GM19193 (cell line): ENCODE measurements around the gene SLC13A1.

ENCODE experiments used
- POLR2A ChIP-seq: IDR thresholded peaks from 4 replicates; pipeline ENCODE4 v1.6.1; 2011; ENCODE audit not compliant: insufficient read depth, insufficient read length; ENCODE audit errors: extremely low read depth

Gene SLC13A1

DNA sequence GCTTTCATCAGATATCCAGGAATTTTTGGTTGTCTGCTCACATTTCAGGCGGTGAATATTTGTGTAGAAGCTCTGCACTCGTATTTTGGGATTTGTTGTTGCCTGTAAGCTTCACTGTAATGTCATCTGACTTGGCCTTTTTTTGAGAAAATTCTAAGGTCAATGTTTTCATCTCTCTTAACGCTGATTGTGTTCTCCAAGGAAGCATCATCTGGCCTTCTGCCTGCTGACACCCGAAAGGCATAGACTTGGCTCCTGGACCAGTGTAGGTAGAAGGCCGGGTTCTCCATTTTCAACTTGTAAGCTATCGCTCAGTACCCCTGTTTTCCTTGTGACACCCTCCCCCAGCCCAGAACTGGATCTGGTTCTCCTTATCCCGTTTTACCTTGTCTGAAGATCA, 44.2 kb downstream of the SLC13A1 start:
- TF ChIP-seq POLR2A: no peak

DNA sequence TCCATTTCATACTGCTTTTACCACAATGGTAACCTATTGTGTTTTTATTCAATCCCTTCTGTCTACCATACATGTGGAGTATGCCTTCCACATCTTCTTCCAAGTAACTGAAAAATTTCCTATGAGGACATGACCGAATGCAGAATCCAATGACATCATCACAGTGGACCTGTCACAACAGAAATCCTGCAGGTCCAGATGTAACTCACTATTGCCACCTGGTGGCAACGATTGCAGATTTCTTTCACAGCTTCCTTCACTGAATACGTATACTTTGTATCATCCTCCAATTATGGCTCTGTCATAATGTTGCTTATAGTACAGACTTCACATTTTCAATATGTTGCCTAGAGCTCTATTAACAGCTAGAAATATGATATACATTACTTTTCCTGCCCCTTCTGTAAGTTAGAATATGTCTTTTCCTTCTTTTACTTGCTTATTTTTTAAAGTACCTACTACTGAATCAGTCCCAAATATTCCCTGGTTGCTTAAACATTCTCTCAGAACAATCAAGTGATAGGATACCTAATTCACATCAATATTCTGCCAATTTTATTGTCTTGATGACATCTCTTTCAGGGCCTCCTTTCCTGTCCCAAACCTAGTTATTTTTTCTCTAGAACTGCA, 45.4 kb downstream of the SLC13A1 start:
- no peak for TF ChIP-seq POLR2A

DNA sequence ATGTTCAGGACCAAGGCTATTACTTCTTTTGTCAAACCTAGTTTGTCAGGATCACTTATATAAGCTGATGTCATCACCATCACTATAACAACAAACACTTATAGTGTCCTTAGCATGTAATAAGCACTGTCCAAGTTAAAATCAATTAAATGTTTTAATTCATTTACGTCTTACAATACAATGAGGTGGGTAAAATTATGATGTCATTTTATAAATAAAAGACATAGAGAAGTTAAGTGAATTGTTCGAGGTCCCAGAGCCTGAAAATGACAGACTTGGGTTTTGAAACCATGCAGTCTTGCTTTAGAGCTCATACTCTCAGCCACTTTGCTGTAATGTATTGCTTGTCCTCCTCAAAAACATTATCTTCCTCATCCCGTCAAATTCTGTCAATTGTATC, 48.3 kb downstream of the SLC13A1 start:
- no peak for TF ChIP-seq POLR2A

DNA sequence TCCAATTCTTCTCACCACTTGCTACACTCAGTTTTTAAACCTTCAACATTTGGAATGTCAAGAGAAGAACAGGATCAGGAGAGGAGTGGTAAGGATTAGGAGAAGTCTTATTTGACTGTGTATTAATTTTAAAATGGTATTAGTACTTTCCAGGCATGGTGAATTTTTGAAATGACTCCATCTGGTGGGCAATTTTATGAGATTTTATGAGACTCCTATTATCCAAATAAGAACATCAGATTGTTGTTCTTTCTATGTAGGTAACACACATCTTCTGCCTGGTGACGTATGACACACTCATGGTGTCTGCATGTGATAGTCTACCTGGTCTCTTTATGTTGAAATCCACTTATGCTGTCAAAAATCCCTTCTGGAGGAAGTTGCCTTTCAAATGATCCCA, 51.0 kb downstream of the SLC13A1 start:
- TF ChIP-seq POLR2A: no peak

DNA sequence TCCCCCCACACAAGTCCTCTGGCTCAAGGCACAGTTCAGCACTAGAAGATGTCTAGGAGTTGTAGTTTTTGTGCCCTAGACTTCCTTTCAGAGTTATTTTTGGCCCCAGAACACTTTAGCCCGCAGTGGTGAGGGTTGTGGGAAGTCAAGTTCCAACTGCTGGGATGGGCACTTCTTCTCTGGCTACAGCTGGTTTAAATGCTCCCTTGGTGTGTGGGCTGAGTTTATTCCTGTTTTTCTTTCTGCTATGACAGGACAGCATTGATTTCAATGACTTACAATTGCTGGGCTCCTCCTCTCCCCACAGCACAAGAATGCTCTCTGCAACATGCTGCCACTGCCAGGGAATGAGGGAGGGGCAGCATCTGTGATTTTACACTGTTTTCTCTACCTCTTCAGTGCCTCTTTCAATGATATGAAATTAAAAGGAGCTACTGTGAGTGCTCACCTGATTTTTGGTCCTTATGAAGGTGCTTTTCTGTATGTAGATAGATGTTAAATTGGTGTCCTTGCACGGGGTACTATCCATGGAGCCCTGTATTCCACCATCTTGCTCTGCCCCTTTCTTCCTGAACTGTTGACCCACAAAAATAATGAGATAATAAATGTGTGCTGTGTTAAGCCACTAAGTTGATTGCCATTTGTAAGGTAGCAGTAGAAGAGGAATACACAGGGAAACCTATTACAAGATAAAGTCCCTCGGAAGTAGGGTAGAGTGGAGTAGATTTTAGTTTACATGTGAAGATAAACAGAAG, 56.3 kb downstream of the SLC13A1 start:
- no peak for TF ChIP-seq POLR2A

DNA sequence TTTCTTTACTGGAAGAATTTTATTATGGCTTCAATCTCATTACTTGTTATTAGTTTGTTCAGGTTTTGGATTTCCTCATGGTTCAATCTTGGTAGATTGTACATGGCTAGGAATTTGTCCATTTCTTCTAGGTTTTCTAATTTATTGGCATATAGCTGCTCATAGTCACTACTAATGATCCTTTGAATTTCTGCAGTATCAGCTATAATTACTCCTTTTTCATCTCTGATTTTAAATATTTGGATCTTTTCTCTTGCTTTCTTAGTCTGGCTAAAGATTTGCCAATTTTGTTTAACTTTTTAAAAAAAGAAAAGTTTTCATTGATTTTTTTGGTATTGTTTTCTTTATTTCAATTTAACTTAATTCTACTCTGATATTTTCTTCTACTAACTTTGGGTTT, 59.2 kb downstream of the SLC13A1 start:
- TF ChIP-seq POLR2A: no peak

DNA sequence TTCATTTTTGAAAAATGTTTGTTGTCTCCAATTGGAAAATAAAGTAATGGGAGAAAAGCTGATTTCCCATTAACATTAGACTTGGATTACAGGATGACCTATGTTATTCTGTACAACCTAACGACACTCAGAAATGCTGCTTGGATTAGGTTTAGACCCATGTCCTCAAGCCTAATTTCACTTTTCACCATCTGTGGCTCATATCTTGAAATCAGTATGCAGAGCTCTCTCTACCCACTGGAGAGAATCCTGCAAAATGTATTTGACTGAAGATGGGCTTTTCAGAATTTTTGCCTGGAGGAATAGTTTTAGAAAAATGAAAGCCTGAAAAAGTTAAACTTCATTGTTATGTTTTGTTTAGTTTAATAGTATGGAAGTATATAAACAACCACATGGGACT, 63.8 kb downstream of the SLC13A1 start:
- TF ChIP-seq POLR2A: no peak

DNA sequence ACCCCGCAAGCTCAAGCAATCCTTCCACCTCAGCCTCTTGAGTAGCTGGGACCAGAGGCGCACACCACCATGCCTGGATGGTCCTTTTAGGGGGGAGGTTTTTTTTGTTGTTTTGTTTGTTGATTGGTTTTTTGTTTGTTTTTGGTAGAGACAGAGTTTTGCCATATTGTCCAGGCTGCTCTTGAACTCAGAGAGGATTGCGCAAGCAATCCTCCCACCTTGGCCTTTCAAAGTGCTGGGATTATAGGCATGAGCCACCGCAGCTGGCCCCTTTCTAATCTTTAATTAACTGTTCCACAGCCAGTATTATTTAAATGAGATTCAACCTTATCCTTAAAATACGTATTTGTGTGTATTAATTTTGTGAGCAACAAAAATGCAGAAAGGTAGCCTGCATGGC, 65.8 kb downstream of the SLC13A1 start:
- TF ChIP-seq POLR2A: no peak

DNA sequence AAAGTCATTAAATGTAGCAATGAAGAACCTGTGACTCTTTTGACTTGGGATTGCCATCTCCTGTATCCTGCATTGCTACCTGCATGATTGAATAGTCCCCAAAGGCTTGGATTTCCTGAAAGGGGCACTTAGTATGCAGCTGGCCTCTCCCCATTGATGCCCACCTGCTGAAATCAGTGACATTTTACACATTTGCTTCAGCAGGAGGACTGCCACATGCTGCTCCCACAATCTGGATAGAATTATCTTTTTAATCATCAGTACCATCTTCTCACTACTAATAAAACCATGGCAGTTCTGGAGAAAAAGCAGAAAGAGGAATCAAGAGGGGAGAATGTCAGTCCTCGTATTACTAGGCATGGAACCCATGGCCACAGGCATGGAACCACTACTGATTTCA, 67.8 kb downstream of the SLC13A1 start:
- no peak for TF ChIP-seq POLR2A

DNA sequence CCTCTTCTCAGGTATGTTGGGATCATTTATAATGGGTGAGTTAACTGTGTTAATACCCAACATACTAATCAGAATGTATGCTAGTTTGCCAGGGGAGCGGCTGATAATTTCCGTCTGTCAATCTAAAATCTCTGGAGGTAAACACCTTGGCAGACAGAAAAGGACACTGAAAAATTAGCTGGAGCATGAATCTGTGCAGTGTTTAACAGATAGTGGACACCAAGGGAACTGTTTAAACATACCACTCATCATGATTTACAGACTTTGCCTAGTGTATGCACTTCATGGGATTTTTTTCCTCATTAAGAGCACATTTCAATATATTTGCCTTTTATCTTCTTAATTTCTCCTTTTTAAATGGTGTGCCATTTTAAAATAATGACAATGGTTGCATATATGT, 68.2 kb downstream of the SLC13A1 start:
- TF ChIP-seq POLR2A: no peak

DNA sequence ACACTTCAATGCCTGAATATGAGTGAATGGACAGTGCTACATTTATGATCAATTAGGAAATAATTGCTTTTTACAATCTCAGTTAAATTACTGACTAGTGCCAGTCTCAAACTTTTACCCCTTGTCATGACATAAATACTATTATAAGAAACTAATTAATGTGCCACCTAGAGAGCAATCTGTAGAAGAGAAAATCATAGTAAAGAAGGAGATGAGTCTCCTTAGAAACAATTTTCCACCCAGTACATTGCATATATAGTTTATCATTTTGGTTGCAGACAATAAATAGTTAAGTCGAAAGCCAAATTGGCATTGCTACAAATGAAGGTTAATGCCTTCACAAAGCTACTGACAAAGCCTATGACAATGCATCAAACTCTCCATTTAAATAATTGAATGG, 68.6 kb downstream of the SLC13A1 start:
- TF ChIP-seq POLR2A: no peak

DNA sequence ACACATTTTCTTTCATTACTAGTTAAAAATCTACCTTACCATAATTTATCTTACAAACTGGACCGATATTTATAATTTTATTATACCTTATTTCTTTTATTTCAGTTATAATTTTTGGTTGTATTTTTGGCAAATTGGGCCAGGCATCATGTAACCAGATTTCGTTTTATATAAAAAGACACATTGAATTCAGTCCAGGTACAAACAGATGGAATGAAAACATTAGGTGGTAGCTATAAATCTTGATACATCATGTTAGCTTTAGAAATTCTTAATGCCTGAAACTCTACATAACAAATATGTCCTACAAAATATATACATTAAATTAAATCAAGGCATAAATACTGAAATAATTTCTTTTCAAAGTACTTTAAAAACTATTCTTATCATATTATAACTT, 73.1 kb downstream of the SLC13A1 start:
- TF ChIP-seq POLR2A: no peak

DNA sequence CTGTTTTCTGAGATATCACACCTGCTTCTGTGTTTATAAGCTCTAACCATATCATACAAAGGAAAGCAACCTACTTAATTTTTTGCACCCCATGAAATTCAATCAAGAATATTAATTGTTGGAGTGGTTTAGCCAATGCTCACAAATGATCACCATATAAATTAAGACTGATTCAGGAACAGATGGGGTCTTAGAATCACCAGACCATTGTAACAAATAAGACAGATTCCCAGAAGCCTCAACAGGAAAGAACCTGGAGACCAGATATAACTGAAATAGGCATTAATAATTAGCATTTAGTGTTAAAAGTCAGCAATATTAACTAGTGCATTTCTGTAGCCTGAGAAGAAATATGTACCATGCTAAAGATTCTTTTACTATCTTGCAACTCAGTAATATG, 73.6 kb downstream of the SLC13A1 start:
- no peak for TF ChIP-seq POLR2A

DNA sequence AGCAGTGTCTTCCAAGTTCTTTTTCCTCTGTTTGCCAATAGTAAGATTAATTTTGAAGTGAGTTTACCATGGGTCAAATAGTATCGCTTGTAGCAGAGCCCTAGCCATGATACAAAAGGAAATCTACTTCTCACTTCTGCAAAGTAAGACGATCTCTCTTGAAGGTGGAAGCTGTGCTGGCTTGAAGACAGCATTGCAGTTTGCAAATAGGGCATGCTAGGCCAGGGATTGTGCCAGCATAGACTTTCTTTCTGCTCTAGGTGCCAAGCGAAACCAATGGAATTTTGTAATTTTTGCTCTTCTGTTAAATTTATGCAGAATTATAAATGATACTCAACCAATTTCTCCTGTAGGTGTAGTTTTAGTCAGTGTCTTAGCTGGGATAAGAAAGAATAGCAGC, 74.5 kb downstream of the SLC13A1 start:
- TF ChIP-seq POLR2A: no peak

DNA sequence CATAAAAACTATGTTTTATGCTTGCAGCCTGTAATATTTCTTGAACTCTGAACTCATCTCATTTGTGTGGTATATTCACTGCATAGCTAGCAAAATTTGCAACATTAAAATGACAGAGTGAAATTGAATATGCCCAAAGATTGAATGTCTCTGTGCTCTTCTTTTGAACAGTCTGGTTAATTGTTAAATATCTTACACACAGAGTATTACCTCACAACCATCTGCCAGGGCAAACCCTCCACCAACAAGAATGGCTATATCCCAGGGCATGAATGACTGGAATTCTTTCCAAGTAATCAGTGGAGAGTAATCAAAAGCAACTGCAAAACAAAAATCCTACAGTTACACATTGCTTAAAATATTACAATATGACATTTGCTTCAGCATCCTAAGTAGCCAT, 76.9 kb downstream of the SLC13A1 start:
- no peak for TF ChIP-seq POLR2A

DNA sequence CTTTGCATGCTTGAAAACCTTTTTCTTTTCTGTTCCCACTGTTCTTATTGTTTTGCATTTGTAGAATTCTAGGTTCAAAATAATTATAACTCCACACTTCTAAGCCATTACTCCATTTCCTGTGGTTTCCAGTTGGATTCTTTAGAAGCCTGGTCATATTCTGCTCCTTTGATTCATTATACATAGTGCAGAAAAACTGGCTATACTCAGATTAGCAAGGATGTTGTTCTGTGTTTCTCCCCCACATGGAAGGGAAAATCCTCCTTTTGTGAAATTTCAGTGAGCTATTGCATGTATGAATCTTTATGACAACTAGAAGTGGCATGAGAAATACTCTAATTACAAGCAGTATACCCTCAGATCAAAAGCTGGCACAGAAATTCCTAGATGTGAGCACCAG, 79.5 kb downstream of the SLC13A1 start:
- no peak for TF ChIP-seq POLR2A
